HepG2 (cell line): ENCODE measurements around the gene PRXL2B. TPM values are rescaled to one million over a fixed set of nuclear protein-coding genes. Genes with fewer than 3 reads are reported as not detected.

Experiments used
- ADNP ChIP-seq: sonication (generic); formaldehyde crosslinking; IDR thresholded peaks from 2 replicates; pipeline ENCODE4 v1.4.0; 2020; ENCODE audit warnings: missing genetic modification reagents
- ARID5B ChIP-seq: IDR thresholded peaks from 2 replicates; pipeline ENCODE4 v1.4.0; 2020; ENCODE audit warnings: mild to moderate bottlenecking, missing genetic modification reagents
- ATF2 ChIP-seq: sonication (generic); formaldehyde crosslinking; IDR thresholded peaks from 2 replicates; pipeline ENCODE4 v1.4.0; 2020; ENCODE audit warnings: missing genetic modification reagents
- EED ChIP-seq: sonication (generic); formaldehyde crosslinking; IDR thresholded peaks from 2 replicates; pipeline ENCODE4 v1.5.0; 2020; ENCODE audit warnings: mild to moderate bottlenecking, missing genetic modification reagents
- ELF1 ChIP-seq: sonication (generic); formaldehyde crosslinking; IDR thresholded peaks from 2 replicates; pipeline ENCODE4 v1.4.0; 2020; ENCODE audit warnings: missing genetic modification reagents
- FOXK2 ChIP-seq: fragments of 450-650 bp; IDR thresholded peaks from 2 replicates; pipeline ENCODE4 v1.6.1; 2016
- GABPB1 ChIP-seq: IDR thresholded peaks from 2 replicates; pipeline ENCODE4 v1.6.1; 2016; ENCODE audit warnings: mild to moderate bottlenecking, missing genetic modification reagents, moderate library complexity, missing compliant biosample characterization
- HNRNPK ChIP-seq: fragments of 200-400 bp; formaldehyde crosslinking; IDR thresholded peaks from 2 replicates; pipeline ENCODE4 v1.6.1; 2018; ENCODE audit warnings: low read length, low read depth, moderate library complexity, mild to moderate bottlenecking; ENCODE audit not compliant: poor library complexity, severe bottlenecking
- JUN ChIP-seq: sonication (generic); formaldehyde crosslinking; IDR thresholded peaks from 2 replicates; pipeline ENCODE4 v1.4.0; 2020; ENCODE audit warnings: mild to moderate bottlenecking, missing genetic modification reagents
- KMT2B ChIP-seq: IDR thresholded peaks from 2 replicates; pipeline ENCODE4 v1.6.1; 2016; ENCODE audit warnings: missing genetic modification reagents, missing compliant biosample characterization
- MIER2 ChIP-seq: IDR thresholded peaks from 2 replicates; pipeline ENCODE4 v1.6.1; 2016; ENCODE audit warnings: missing biosample characterization, missing genetic modification reagents
- ZBTB39 ChIP-seq: sonication (generic); formaldehyde crosslinking; IDR thresholded peaks from 2 replicates; pipeline ENCODE4 v1.5.0; 2020; ENCODE audit warnings: missing genetic modification reagents
- ZFP91 ChIP-seq: sonication (generic); formaldehyde crosslinking; IDR thresholded peaks from 2 replicates; pipeline ENCODE4 v1.9.0; 2022; ENCODE audit warnings: missing genetic modification reagents, mild to moderate bottlenecking, borderline replicate concordance
- ZMYM4 ChIP-seq: sonication (generic); formaldehyde crosslinking; IDR thresholded peaks from 2 replicates; pipeline ENCODE4 v1.8.1; 2023; ENCODE audit warnings: mild to moderate bottlenecking, missing genetic modification reagents
- ZNF687 ChIP-seq: sonication (generic); formaldehyde crosslinking; IDR thresholded peaks from 2 replicates; pipeline ENCODE4 v1.5.1; 2020; ENCODE audit warnings: mild to moderate bottlenecking, missing genetic modification reagents, moderate library complexity
- ZZZ3 ChIP-seq: sonication (generic); formaldehyde crosslinking; IDR thresholded peaks from 2 replicates; pipeline ENCODE4 v1.4.0; 2020; ENCODE audit warnings: missing genetic modification reagents, mild to moderate bottlenecking, borderline replicate concordance
- polyA plus RNA-seq, 8 experiments: library from polyadenylated mRNA; depleted of rRNA in 3 of 8; stranded (reverse) in 7 of 8; unstranded in 1 of 8; fragments of >200 nt; fragmentation: Illumina TruSeq in 4 of 8; extraction: Trizol in 4 of 8; gene quantifications; 2 replicates each; pipeline versions ENCODE4 v1.2.1 to v1.2.3, GENCODE V29; 2011 to 2016; ENCODE audit warnings: low read depth in 4 of 8, missing spikeins in 1 of 8, mixed read lengths in 1 of 8; ENCODE audit not compliant: insufficient read depth in 1 of 8
- total RNA-seq, 5 experiments: library from RNA; depleted of rRNA; stranded (reverse); fragments of >200 nt; fragmentation: Illumina TruSeq; extraction: Trizol; gene quantifications; 2 replicates each; pipeline ENCODE4 v1.2.3, GENCODE V29; 2016; ENCODE audit warnings: low read depth in 1 of 5

Gene PRXL2B
- total and polyA plus RNA-seq, 2 of the 13 experiments (the other 11 are each of a cell fraction or from before 2014, with no cell fraction given): 16.8 to 22.1 TPM

- TF ChIP-seq ZNF687 (peak; percentile 5), EED (CRISPR knock-in tag) (no peak), ZFP91 (CRISPR knock-in tag) (peak; percentile 14; the same call in 1 of the 2 replicates), ZBTB39 (CRISPR knock-in tag) (no peak), ATF2 (CRISPR knock-in tag) (no peak), JUN (no peak), FOXK2 (no peak), ZMYM4 (CRISPR knock-in tag) (no peak), ELF1 (CRISPR knock-in tag) (no peak), GABPB1 (CRISPR knock-in tag) (no peak), MIER2 (CRISPR knock-in tag) (no peak), HNRNPK (no peak), ADNP (CRISPR knock-in tag) (no peak), ARID5B (CRISPR knock-in tag) (no peak), KMT2B (CRISPR knock-in tag) (no peak), ZZZ3 (CRISPR knock-in tag) (no peak)
These were observed 688 bp downstream of the PRXL2B start (continued) for GRCh38 chr1:2587071-2587859.
